Body of pancreas (tissue), 4 donors: ENCODE data around the gene TRIM22.

Experiments used
- CTCF ChIP-seq, 7 experiments: fragments of 450-650 bp in 4 of 7; fragments of 200-600 bp in 3 of 7; sonication (generic) in 3 of 7; IDR thresholded peaks; one replicate each; pipeline ENCODE4 v1.5.1; 2016 to 2019; ENCODE audit warnings: antibody characterized with exemption in 7 of 7
- POLR2A ChIP-seq, 3 donors: fragments of 450-650 bp; IDR thresholded peaks; one replicate each; pipeline ENCODE4 v1.6.1; 2016; ENCODE audit warnings: antibody characterized with exemption in 3 of 3, mild to moderate bottlenecking in 2 of 3

- no peak for TF ChIP-seq CTCF (IDR thresholded peaks at IDR 0.05)
- no peak for TF ChIP-seq POLR2A (IDR thresholded peaks at IDR 0.05)
These were observed 5.4 kb upstream of the TRIM22 start for GRCh38 chr11:5684036-5684645.
